H1 (cell line): Measurements from ENCODE around the gene SULT6B1. TPM values are rescaled to one million over a fixed set of nuclear protein-coding genes. Genes with fewer than 3 reads are reported as not detected.

Experiments used
- CTCF ChIA-PET: fragments of 300-600 bp; sonication (Branson Sonifier 250); formaldehyde crosslinking; loops from one replicate; lab custom pipeline; 2021; ENCODE audit not compliant: partially characterized antibody; lab: Charles Lee
- POLR2A ChIA-PET: fragments of 300-600 bp; sonication (Branson Sonifier 250); formaldehyde crosslinking; loops from one replicate; lab custom pipeline; 2021; ENCODE audit warnings: inconsistent platforms; ENCODE audit not compliant: partially characterized antibody; lab: Charles Lee
- DNase-seq, 2 experiments: peaks; one replicate each; pipeline versions ENCODE4 v3.0.0 to v3.0.0-alpha.2; 2010 to 2022; ENCODE audit warnings: low spot score in 2 of 2, low read depth in 1 of 2, mixed read lengths in 1 of 2
- FAIRE-seq: peaks from 2 replicates; lab custom pipeline; 2011; peaks lifted over from hg19 to GRCh38; lab: Jason Lieb, UNC
- H2AFZ ChIP-seq: 2 replicates; pipeline ENCODE4 v1.8.1; 2012; ENCODE audit warnings: low read length, inconsistent platforms
- H2AK5ac ChIP-seq: 2 replicates; pipeline ENCODE4 v1.6.1; 2013; ENCODE audit warnings: low read depth, low read length
- H2BK120ac ChIP-seq: replicated peaks from 2 replicates; pipeline ENCODE3; 2013; ENCODE audit warnings: low read depth, low read length, inconsistent platforms
- H2BK12ac ChIP-seq: 2 replicates; pipeline ENCODE4 v1.6.1; 2013; ENCODE audit warnings: low read depth, low read length
- H2BK15ac ChIP-seq: 2 replicates; pipeline ENCODE4 v1.6.1; 2013; ENCODE audit warnings: low read length
- H2BK20ac ChIP-seq: 2 replicates; pipeline ENCODE4 v1.6.1; 2013; ENCODE audit warnings: low read length
- H2BK5ac ChIP-seq: 2 replicates; pipeline ENCODE4 v1.6.1; 2013; ENCODE audit warnings: low read depth, low read length
- H3K14ac ChIP-seq: 2 replicates; pipeline ENCODE4 v1.6.1; 2013; ENCODE audit warnings: inconsistent platforms; ENCODE audit not compliant: insufficient read length
- H3K18ac ChIP-seq: 2 replicates; pipeline ENCODE4 v1.6.1; 2013; ENCODE audit warnings: low read length; ENCODE audit errors: extremely low read depth
- H3K23ac ChIP-seq: 2 replicates; pipeline ENCODE4 v1.6.1; 2013; ENCODE audit warnings: inconsistent platforms; ENCODE audit not compliant: insufficient read length
- H3K23me2 ChIP-seq: 2 replicates; pipeline ENCODE4 v1.6.1; 2013; ENCODE audit warnings: low read depth, low read length
- H3K27ac ChIP-seq: 2 replicates; pipeline ENCODE4 v1.6.1; 2011; ENCODE audit warnings: low read depth, low read length, inconsistent platforms
- H3K27me3 ChIP-seq, 4 experiments: replicated peaks in 1 of 4; 1 replicate in 1 of 4; 2 replicates in 3 of 4; pipeline versions ENCODE4 v1.6.1 to v1.8.1; 2011 to 2013; ENCODE audit warnings: low read length in 3 of 4, mild to moderate bottlenecking in 3 of 4, inconsistent platforms in 2 of 4, mixed read lengths in 2 of 4, moderate library complexity in 1 of 4; ENCODE audit not compliant: control insufficient read depth in 3 of 4, insufficient read depth in 3 of 4; ENCODE audit errors: extremely low read depth in 1 of 4
- H3K36me3 ChIP-seq, 4 experiments: 2 replicates each; pipeline versions ENCODE4 v1.6.1 to v1.8.1; 2011 to 2013; ENCODE audit warnings: mild to moderate bottlenecking in 4 of 4, low read length in 3 of 4, moderate library complexity in 2 of 4, control low read depth in 1 of 4, inconsistent platforms in 1 of 4; ENCODE audit not compliant: insufficient read depth in 4 of 4, control insufficient read depth in 2 of 4
- H3K4ac ChIP-seq: replicated peaks from 2 replicates; pipeline ENCODE3; 2013; ENCODE audit warnings: low read length, low read depth, mixed read lengths, inconsistent platforms; ENCODE audit not compliant: insufficient read length
- H3K4me1 ChIP-seq, 4 experiments: replicated peaks in 1 of 4; 1 replicate in 1 of 4; 2 replicates in 3 of 4; pipeline versions ENCODE4 v1.6.1 to v1.8.1; 2011 to 2013; ENCODE audit warnings: low read length in 3 of 4, inconsistent platforms in 2 of 4, mixed read lengths in 1 of 4; ENCODE audit not compliant: insufficient read depth in 4 of 4, control insufficient read depth in 3 of 4
- H3K4me2 ChIP-seq, 2 experiments: 2 replicates each; pipeline versions ENCODE4 v1.6.1 to v1.8.1; 2011 to 2013; ENCODE audit warnings: low read depth in 2 of 2, low read length in 2 of 2, control low read depth in 1 of 2, inconsistent platforms in 1 of 2, mild to moderate bottlenecking in 1 of 2; ENCODE audit not compliant: insufficient read depth in 1 of 2
- H3K4me3 ChIP-seq, 4 experiments: fragments of 200-600, 300-600 bp in 1 of 4; sonication (generic), shearing (Covaris generic), sonication (Bioruptor Twin) in 1 of 4; 2 replicates each; pipeline versions ENCODE4 v1.5.1 to v1.8.1; 2011 to 2016; ENCODE audit warnings: low read length in 4 of 4, low read depth in 3 of 4, control low read depth in 2 of 4, inconsistent platforms in 2 of 4, mild to moderate bottlenecking in 2 of 4, mixed read lengths in 1 of 4, moderate library complexity in 1 of 4; ENCODE audit not compliant: insufficient read depth in 2 of 4; ENCODE audit errors: extremely low read depth in 1 of 4
- H3K56ac ChIP-seq: replicated peaks from 2 replicates; pipeline ENCODE3; 2013; ENCODE audit warnings: low read depth, mild to moderate bottlenecking, mixed read lengths, low read length, inconsistent platforms; ENCODE audit not compliant: insufficient read length
- H3K79me1 ChIP-seq: 2 replicates; pipeline ENCODE4 v1.6.1; 2013; ENCODE audit warnings: low read depth, low read length, control low read depth
- H3K79me2 ChIP-seq, 2 experiments: 2 replicates each; pipeline versions ENCODE4 v1.6.1 to v1.8.1; 2012 to 2013; ENCODE audit warnings: low read length in 2 of 2, mild to moderate bottlenecking in 2 of 2, inconsistent platforms in 1 of 2; ENCODE audit not compliant: insufficient read depth in 2 of 2, control insufficient read depth in 1 of 2
- H3K9ac ChIP-seq, 4 experiments: replicated peaks in 1 of 4; 1 replicate in 1 of 4; 2 replicates in 3 of 4; pipeline versions ENCODE4 v1.6.1 to v1.8.1; 2011 to 2013; ENCODE audit warnings: low read depth in 3 of 4, low read length in 3 of 4, control low read depth in 2 of 4, mild to moderate bottlenecking in 2 of 4, moderate library complexity in 2 of 4, inconsistent platforms in 1 of 4; ENCODE audit errors: extremely low read depth in 1 of 4
- H3K9me3 ChIP-seq, 2 experiments: 2 replicates each; pipeline versions ENCODE4 v1.6.1 to v1.8.1; 2012 to 2013; ENCODE audit warnings: mild to moderate bottlenecking in 2 of 2, moderate library complexity in 2 of 2, control low read depth in 1 of 2, inconsistent platforms in 1 of 2, low read depth in 1 of 2, low read length in 1 of 2, mixed read lengths in 1 of 2; ENCODE audit not compliant: insufficient read depth in 2 of 2
- H4K20me1 ChIP-seq, 2 experiments: replicated peaks in 1 of 2; 2 replicates each; pipeline versions ENCODE3 to v1.8.1; 2011 to 2013; ENCODE audit warnings: inconsistent platforms in 2 of 2, low read length in 2 of 2, mild to moderate bottlenecking in 1 of 2; ENCODE audit not compliant: insufficient read depth in 2 of 2, control insufficient read depth in 1 of 2
- H4K5ac ChIP-seq: 2 replicates; pipeline ENCODE4 v1.6.1; 2013; ENCODE audit warnings: low read length, low read depth, mixed read lengths, inconsistent platforms; ENCODE audit not compliant: insufficient read length
- H4K8ac ChIP-seq: 2 replicates; pipeline ENCODE4 v1.8.0; 2013; ENCODE audit warnings: mild to moderate bottlenecking, moderate library complexity, low read length, inconsistent platforms; ENCODE audit not compliant: insufficient read depth; ENCODE audit errors: extremely low read depth
- H4K91ac ChIP-seq: replicated peaks from 2 replicates; pipeline ENCODE3; 2013; ENCODE audit warnings: low read length, mixed read lengths, inconsistent platforms; ENCODE audit not compliant: insufficient read length
- BRCA1 ChIP-seq: IDR thresholded peaks from 2 replicates; pipeline ENCODE4 v1.6.1; 2012; ENCODE audit warnings: low read depth, low read length, improper control_type of control experiment
- CEBPB ChIP-seq: IDR thresholded peaks from 2 replicates; pipeline ENCODE4 v1.6.1; 2012; ENCODE audit warnings: low read depth, low read length
- CTCF ChIP-seq, 3 experiments: IDR thresholded peaks; 1 replicate in 2 of 3; 2 replicates in 1 of 3; pipeline versions ENCODE4 v1.5.1 to v1.6.1; 2011; ENCODE audit warnings: low read length in 3 of 3, mild to moderate bottlenecking in 3 of 3, inconsistent platforms in 2 of 3, low read depth in 1 of 3, moderate library complexity in 1 of 3; ENCODE audit not compliant: insufficient read depth in 1 of 3; ENCODE audit errors: control extremely low read depth in 1 of 3
- HDAC2 ChIP-seq, 2 experiments: fragments of 300-600 bp in 1 of 2; sonication (generic) in 1 of 2; IDR thresholded peaks; 2 replicates each; pipeline ENCODE4 v1.6.1; 2011 to 2012; ENCODE audit warnings: low read depth in 2 of 2, low read length in 2 of 2, mild to moderate bottlenecking in 2 of 2, moderate library complexity in 2 of 2, borderline replicate concordance in 1 of 2, inconsistent platforms in 1 of 2
- KDM1A ChIP-seq: fragments of 200-600, 300-600 bp; sonication (generic); IDR thresholded peaks from 2 replicates; pipeline ENCODE4 v1.7.1; 2016; ENCODE audit warnings: mild to moderate bottlenecking, low read length, borderline replicate concordance
- KDM4A ChIP-seq: IDR thresholded peaks from one replicate; pipeline ENCODE4 v1.7.1; 2012; ENCODE audit warnings: low read depth, mild to moderate bottlenecking, moderate library complexity, low read length, inconsistent platforms; ENCODE audit not compliant: severe bottlenecking
- RFX5 ChIP-seq: IDR thresholded peaks from 2 replicates; pipeline ENCODE4 v1.6.1; 2011; ENCODE audit warnings: low read depth, low read length, improper control_type of control experiment, borderline replicate concordance
- SRF ChIP-seq: IDR thresholded peaks from 2 replicates; pipeline ENCODE4 v1.6.1; 2011; ENCODE audit warnings: mild to moderate bottlenecking, low read depth, low read length, moderate library complexity
- WGBS, 2 experiments: shearing (Covaris generic) in 1 of 2; methylation state at CpG; one replicate each; pipeline versions ENCODE4 v1.1.6 to v1.1.7; 2013 to 2015; ENCODE audit warnings: low lambda C conversion rate in 2 of 2, mixed read lengths in 2 of 2, inconsistent platforms in 1 of 2, low coverage in 1 of 2, missing lambda C conversion rate in 1 of 2; ENCODE audit not compliant: insufficient replicate concordance in 2 of 2, insufficient coverage in 1 of 2, insufficient read length in 1 of 2; ENCODE audit errors: extremely low coverage in 1 of 2, missing lambda C conversion rate in 1 of 2; 5-methylcytosine and 5-hydroxymethylcytosine counted together
- polyA plus RNA-seq, 7 experiments: library from polyadenylated mRNA; depleted of rRNA in 3 of 7; stranded (reverse) in 5 of 7; unstranded in 2 of 7; fragments of >200 nt in 5 of 7; fragments of 200-250 nt in 2 of 7; gene quantifications; 1 replicate in 5 of 7; 2 replicates in 1 of 7; 4 replicates in 1 of 7; pipeline versions ENCODE4 v1.2.1 to v1.2.3, GENCODE V29; 2011 to 2013; ENCODE audit warnings: missing spikeins in 2 of 7, mixed read lengths in 2 of 7
- total RNA-seq: library from RNA; stranded (reverse); fragmentation: NEBNext Ultra II Directional; extraction: Animal tissue kit (Norgen Biotek cat#: 25700); gene quantifications from 2 replicates; pipeline ENCODE4 v1.2.1, GENCODE V29; 2021
- TF ChIP-seq, protein P1 (sequence below): IDR thresholded peaks from 2 replicates; pipeline ENCODE4 v1.6.1; 2011; ENCODE audit warnings: low read length, improper control_type of control experiment

The SULT6B1 gene
- total and polyA plus RNA-seq, 2 of the 8 experiments (the other 6 are each of a cell fraction or from before 2014, with no cell fraction given) = not detected

DNA sequence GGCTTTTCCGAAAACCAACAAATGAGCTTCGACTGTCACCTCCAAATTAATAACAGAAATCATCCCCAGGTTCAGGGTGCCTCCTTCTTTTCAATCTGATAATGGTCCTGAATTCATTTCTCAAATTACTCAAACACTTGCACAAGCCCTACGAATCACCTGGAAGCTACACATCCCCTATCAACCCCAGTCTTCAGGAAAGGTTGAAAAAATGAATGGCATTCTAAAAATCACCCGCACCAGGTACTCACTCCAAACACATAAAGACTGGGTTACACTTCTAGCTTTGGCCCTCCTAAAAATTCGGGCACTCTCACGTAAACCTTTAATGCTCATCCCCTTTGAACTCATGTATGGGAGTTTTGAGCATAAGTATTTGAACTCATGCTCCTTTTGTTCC lies 55.6 kb downstream of the SULT6B1 start:
- no peak overlapping the region for H3K27ac ChIP-seq
- ChIA-PET CTCF (interaction anchor here (0.5 to 1.3 kb wide), 3 partner anchors 9 to 115 kb away, joined by 3 read pairs; no protein-coding TSS in a partner anchor), POLR2A (interaction anchor here (0.6 kb wide), 1 partner anchor 223 kb away, joined by 3 read pairs; no protein-coding TSS in a partner anchor)
- H2BK12ac ChIP-seq = no peak overlapping the region
- no peak for DNase-seq
- no peak for FAIRE-seq
- no peak overlapping the region for H2BK15ac ChIP-seq
- H4K5ac ChIP-seq = no peak overlapping the region
- H3K36me3 ChIP-seq = peaks cover 5 to 41% (median 28%) of the 10 kb centered on the region in 4 experiments; a peak in 7 of 8 replicates
- no peak overlapping the region for H2BK5ac ChIP-seq
- 95% methylated on average over 6 of the region's 6 CpGs; no CpG with 5 or more reads in 1 of the 2 experiments for WGBS, 2 experiments
- no peak overlapping the region for H3K4ac ChIP-seq
- H3K18ac ChIP-seq = no peak overlapping the region
- no peak overlapping the region for H2BK120ac ChIP-seq
- H4K91ac ChIP-seq = no peak overlapping the region
- H4K8ac ChIP-seq = no peak overlapping the region
- H3K27me3 ChIP-seq = no peaks in the 10 kb centered on the region
- H3K23me2 ChIP-seq = no peaks in the 10 kb centered on the region
- no peak overlapping the region for H3K4me3 ChIP-seq
- H2AFZ ChIP-seq = no peak overlapping the region
- H3K79me1 ChIP-seq = no peaks in the 10 kb centered on the region
- H2AK5ac ChIP-seq = no peak overlapping the region
- H3K9ac ChIP-seq = no peak overlapping the region
- no peak overlapping the region for H2BK20ac ChIP-seq
- H3K56ac ChIP-seq = no peak overlapping the region
- H3K14ac ChIP-seq = no peak overlapping the region
- no peaks in the 10 kb centered on the region for H3K4me1 ChIP-seq
- H3K4me2 ChIP-seq = no peak overlapping the region
- H4K20me1 ChIP-seq = peaks cover 0 to 1% of the 10 kb centered on the region in 2 experiments
- no peaks in the 10 kb centered on the region for H3K79me2 ChIP-seq
- no peaks in the 10 kb centered on the region for H3K9me3 ChIP-seq
- H3K23ac ChIP-seq = no peak overlapping the region
- TF ChIP-seq RFX5 = no peak
- TF ChIP-seq SRF = no peak
- TF ChIP-seq, protein P1, sequence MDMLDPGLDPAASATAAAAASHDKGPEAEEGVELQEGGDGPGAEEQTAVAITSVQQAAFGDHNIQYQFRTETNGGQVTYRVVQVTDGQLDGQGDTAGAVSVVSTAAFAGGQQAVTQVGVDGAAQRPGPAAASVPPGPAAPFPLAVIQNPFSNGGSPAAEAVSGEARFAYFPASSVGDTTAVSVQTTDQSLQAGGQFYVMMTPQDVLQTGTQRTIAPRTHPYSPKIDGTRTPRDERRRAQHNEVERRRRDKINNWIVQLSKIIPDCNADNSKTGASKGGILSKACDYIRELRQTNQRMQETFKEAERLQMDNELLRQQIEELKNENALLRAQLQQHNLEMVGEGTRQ = no peak
- TF ChIP-seq CEBPB = no peak
- TF ChIP-seq BRCA1 = no peak
- TF ChIP-seq HDAC2 (IDR thresholded peaks at IDR 0.05; ENCODE audit: borderline replicate concordance in 1 of 2, low read depth in 2 of 2, low read length in 2 of 2) = no peak
- TF ChIP-seq KDM1A = no peak
- no peak for TF ChIP-seq KDM4A
- no peak for TF ChIP-seq CTCF (IDR thresholded peaks at IDR 0.05; ENCODE audit: control extremely low read depth in 1 of 3, insufficient read depth in 1 of 3, low read depth in 1 of 3, low read length in 3 of 3)
